ENCODE data around the gene PTPRM.

Gene PTPRM

DNA sequence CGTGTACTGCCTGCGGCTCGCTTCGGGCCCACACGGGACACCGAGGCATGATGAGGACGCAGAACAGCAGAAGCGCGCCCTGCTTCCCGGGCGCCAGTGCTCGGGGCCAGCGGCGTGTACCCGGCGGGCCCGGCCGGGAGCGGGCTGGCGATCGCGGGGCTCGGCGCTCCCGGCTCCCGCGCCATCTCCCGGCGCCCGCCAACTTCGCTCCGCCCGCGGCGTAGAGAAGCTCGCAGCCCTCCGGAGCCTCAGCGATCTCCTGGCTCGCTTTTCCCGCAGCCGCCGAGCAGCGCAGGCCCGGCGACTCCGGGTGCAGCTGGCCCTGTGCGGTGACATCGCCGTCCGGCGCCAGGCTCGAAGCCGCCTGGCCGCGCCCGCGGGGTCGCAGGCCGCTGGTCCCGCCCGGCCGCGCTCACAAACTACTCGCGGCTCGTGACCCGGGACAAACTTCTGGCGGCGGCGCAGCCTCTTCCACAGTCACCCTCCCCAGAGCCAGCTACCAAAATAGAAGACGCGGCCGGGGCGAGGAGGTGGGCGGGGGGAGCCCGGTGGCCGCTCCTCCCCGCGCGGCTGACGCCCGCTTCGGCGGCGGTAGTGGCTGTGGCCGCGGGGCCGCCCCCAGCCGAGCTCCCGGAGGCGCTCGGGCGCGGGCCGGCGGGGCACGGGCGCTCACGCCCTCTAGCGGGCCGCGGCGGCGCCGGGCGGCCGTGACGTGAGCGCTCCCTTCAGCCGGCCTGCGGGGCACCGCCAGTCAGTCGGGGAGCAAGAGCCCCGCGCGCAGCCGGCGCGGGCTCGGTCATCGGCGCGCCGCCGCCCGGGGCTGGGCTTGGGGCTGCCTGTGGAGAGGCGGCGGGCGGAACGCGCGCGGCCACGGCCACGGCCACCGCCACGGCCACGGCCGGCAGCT, at the start of gene PTPRM:
Gene PTPRM, plus strand, starts transcription at position 750 of the 907 bp plus-strand sequence. CDS start 503 bp downstream, outside the sequence.
- DNase-seq (ENCODE audit: low spot score) = peak; percentile 79

DNA sequence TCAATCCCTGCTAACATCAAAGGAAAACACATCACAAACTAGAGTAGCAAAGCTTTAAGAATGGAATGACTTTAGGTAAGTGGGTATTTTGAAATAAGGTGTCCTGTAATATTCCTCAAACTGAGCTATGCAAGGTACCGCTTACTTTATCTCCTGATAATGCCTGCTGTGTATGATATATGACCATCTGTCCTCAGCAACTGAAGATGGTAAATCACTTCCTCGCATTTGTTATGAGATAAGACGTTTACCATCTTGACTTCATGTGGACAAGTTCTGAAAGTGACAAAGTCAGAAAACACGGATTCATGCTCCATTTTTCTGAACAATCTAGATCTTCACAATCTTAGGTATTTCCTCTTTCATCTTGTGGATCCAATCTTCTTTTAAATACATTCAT, 49.3 kb upstream of the PTPRM start:
- no peak for DNase-seq (ENCODE audit: low spot score)

DNA sequence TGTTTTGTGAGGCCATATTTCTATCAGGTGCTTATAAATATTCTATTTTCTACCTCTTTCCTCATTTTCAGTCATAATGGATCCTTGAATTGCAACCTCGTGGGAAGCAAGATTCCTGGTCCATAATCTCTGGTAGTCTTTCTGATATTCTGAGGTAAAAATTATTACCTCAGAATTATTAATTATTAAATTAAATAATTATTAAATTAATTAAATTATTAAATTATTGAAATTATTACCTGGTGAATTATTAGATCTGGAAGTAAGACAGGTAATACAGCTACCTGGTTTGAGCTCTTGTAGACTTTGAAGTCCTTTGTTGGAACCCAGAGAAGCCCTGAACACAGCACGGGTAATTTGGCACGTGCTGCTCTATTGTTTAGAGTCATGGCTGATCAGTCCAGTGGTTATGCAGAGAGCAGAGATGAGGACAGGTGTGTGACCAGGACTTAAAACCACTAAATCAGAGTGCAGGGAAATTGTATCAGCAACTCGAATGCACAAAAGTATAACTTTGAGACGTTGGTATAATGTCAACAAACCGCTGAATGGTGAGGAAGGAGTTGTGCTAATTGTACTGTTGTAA, 46.8 kb upstream of the PTPRM start:
- no peak for DNase-seq (ENCODE audit: low spot score)

DNA sequence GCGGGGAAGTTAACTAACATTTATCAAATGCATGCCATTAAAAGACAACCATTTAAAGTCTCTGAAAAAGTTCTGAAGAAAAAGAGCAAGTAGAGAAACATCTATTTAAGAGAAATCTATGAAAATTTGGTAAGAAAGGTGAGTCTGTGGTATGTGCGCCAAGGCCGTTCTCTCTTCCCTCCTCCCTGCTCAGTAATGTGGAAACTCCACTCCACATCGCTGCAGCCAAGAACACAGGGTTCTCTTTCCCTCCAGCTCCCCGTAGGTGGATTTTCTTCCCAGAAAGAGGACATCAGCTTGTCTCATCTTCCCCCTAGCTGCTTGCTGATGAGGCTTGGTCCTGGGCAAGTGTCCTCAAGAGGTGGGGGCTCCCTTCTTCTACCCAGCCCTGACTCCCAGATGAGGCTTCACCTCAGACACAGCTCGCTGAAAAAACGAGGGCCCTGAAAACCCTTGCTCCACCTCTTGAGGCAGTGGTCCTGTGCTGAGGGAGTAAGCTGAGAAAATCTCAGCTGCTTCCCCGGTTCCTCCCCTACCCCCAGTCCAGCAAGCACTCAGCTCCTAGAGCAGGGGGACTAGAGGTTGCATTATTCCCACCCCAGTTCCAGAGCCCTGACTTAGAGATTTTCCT, 45.8 kb upstream of the PTPRM start:
- DNase-seq (ENCODE audit: low spot score) = no peak

DNA sequence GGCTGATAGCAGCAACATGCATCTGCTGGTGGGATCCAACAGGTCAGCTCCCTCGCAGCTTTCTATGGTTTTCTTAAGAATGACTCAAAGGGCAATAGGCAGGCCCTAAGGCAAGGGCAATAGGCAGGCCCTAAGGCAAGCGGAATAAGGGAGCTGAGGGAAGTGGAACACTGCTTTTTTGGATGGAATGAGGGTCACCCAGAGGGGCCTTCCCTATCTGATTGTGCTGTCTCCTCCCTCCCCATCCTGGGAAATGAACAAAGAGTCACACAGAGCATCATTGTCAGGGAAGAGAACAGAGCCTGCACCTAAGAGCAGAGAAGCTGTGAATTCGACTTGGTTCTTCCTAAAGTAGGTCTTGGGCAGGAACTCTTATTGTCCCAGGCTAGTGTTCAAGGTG, 43.3 kb upstream of the PTPRM start:
- DNase-seq (ENCODE audit: low spot score) = no peak

DNA sequence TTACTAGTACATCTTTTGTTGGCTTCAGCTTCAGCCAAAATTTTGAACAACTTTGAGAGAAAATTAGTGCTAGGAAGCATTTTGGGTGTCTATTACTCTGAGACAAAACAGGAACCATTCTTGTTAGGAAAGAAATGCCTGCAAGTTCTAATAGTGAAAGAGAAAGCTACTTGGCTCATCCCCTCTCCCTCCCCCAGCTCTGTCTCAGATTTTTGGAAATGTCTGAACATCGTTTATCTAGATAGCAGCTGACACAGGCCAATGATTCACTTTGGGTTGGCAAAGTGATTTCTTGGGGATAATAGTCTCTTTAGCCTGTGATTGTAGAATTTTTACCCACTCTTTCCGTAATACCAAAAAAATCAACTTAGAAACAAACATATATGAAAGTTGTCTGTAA, 42.3 kb upstream of the PTPRM start:
- no peak for DNase-seq (ENCODE audit: low spot score)

DNA sequence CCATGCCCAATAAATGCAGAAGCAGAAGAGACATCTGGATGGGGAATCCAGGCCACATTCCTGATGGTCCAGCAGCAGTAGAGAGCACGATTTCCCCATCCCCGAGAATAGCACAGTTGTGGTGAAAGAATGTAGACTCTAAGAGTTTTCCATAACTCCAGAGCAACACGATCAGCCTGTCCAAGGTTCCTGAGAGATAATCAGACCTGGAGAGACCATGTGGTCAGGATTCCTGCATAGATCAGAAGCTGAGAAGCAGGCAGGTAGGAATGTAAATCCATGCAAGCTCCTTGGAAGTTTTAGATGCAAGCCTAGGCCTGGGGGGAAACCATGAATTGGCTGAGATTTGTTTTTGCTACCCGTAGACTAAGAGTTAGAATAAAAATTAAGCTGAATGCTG, 34.2 kb upstream of the PTPRM start:
- DNase-seq (ENCODE audit: low spot score) = no peak

DNA sequence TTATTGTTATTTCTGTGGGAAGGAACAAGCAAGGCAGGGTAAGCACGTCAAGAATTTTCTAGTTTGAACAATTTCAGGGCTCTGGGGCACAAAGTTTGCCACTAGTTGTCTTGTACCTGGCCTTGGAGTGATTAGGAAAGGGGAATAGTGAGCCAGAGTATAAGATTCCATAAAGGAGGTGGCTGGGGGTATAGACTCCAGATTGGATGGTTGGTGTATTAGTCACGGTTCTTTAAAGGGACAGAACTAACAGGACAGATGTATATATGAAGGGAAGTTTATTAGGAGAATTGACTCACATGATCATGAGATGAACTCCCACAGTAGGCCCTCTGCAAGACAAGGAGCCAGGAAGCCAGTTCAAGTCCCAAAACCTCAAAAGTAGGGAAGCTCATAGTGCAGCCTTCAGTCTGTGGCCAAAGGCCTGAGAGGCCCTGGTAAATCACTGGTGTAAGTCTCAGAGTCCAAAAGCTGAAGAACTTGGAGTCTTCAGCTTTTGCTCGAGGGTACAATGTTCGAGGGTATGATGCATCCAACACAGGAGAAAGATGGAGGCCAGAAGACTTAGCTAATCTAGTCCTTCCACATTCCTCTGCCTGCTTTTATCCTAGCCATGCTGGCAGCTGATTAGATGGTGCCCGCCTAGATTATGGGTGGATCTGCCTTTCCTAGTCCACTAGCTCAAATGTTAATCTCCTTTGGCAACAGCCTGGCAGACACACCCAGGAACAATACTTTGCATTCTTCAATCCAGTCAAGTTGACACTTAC, 31.5 kb upstream of the PTPRM start:
- DNase-seq (ENCODE audit: low spot score) = no peak

DNA sequence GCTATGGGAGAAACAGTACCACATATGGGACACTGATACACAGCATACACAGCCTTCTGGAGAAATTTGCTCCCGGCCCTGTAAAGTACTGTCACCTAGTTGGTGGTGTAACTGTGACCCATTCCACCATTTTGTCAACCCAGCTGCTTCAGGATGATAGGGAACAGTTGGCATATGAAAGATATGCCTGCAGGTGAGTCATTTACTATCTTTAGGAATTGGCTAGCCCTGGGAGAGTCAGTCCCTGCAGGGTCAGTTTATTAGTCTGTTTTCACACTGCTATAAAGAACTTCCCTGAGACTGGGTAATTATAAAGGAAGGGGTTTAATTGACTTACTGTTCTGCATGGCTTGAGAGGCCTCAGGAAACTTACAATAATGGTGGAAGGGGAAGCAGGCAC, 30.0 kb upstream of the PTPRM start:
- no peak for DNase-seq (ENCODE audit: low spot score)

DNA sequence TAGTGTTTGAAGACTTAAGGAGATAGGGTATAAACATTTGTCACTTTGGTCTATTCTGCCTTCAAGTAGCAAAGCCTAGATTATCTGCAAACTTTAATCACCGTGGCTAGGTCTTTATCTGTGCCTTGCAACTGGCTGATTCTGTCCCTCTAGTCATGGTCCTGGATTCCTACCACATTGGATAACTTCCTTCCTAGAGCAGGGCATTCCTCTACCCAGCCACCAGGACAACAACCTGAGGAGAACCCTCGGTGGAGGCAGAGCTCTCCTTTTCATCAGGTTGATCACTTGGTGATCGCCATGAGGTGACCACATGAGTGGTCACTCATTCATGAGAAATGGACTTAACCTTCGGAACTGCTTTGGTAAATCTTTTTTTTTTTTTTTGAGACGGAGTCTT, 25.3 kb upstream of the PTPRM start:
- no peak for DNase-seq (ENCODE audit: low spot score)

DNA sequence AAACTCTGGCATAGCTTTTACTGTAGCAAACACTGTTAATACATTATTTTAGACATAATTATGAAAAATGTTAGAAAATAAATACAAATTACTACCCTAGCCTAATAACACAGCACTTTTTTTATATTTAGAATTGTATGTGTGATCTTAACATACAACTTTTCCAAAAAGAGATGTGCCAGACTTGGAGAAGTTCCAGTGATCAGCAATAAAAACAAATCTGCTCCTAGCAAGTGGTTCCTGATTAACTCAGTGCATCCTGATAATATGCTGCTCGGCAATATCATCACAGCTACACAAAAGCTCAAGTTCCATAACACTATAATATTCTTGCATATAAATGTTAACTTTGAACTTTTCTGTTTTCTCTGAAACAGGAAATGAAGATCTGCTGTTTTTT, 22.4 kb upstream of the PTPRM start:
- DNase-seq (ENCODE audit: low spot score) = no peak

DNA sequence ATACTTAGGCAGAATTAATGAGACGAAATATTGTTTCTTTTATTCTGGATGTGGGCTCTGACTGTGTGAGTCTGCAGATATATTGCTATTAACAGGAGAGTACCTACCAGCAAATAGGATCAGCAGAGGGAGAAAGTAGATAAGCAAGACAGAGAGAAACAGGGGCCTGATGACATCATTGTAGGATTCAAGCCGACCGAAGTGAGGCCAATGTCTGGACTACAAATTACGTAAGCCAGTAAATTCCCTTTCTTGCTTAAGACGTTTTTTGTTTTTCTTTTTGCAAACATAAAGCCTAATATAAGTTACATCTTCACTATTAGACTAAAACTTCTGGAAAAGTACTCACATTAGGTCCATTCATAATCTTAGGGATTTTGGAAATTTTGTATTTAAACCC, 21.4 kb upstream of the PTPRM start:
- no peak for DNase-seq (ENCODE audit: low spot score)

DNA sequence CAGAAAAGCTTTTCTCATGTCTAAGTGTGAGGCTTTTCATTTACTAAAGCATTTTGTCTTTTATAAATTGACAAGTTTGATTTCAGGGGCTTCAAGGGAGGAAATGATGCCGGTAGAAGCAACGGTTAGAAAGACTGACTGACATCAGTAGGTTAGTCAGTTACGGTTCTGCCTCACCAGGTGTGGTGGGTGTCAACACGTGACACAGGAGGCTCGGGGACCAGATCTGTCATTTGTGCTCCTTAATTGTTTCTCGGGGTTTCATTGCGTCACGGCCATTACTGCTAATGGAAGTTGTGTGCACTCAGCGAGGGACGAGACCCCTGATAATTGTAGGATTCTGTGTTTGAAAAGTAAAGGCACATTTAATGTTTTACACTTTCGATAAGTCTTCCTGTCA, 18.9 kb upstream of the PTPRM start:
- no peak for DNase-seq (ENCODE audit: low spot score)

DNA sequence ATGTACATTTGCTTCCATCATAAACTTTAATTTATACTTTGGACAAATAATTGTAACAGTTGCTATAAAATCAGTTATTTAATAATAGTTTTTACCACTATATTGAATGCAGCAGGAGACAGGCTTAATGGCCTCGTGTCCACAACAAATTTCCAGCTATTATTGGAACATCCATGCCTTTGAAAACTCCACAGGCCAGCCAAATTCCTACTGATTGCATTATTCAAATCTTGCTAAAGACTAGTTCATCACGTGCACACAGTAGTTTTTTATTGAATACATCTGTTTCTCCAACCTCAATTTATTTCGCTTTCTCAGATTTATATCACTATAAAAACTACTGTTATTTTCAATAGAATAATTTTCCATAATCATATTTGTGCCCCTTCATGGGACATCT, 18.4 kb upstream of the PTPRM start:
- DNase-seq (ENCODE audit: low spot score) = no peak

DNA sequence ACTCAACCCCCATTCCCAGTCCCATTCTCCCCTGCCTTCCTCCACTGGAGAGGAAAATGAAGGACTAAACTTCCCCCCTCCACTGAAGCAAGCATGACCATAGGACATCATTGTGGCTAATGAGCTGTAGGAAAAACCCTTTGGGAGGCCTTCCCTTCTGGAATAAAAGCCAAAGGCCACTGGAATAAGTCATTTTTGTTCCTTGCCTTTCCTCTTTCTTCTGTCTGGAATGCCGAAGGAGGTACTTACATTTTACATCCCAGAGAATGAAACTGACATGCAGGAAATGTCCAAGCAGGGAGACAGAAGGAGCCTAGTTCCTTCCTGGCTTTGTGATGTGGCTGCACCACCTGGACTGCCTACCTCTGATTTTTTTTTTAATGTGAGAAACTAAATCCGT, 9.1 kb upstream of the PTPRM start:
- DNase-seq (ENCODE audit: low spot score) = no peak

DNA sequence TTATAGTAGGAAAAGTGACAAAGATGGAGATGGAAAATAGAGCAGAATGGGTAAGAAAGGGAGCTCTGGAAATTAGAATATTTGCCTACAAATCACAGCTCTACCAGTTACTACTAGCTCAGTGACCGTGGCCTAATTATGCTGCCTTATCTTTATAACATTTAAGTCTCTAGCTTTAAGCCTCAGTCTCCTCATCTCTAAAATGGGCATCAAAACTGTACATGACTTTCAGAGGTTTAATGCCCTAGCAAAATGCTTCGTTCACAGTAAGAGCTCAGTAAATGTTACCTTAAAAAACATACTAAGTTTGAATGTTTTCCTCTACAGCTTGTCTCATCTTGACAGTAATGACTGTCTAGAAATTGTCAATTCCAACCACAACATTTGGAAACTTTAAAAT, 8.3 kb upstream of the PTPRM start:
- DNase-seq (ENCODE audit: low spot score) = no peak

DNA sequence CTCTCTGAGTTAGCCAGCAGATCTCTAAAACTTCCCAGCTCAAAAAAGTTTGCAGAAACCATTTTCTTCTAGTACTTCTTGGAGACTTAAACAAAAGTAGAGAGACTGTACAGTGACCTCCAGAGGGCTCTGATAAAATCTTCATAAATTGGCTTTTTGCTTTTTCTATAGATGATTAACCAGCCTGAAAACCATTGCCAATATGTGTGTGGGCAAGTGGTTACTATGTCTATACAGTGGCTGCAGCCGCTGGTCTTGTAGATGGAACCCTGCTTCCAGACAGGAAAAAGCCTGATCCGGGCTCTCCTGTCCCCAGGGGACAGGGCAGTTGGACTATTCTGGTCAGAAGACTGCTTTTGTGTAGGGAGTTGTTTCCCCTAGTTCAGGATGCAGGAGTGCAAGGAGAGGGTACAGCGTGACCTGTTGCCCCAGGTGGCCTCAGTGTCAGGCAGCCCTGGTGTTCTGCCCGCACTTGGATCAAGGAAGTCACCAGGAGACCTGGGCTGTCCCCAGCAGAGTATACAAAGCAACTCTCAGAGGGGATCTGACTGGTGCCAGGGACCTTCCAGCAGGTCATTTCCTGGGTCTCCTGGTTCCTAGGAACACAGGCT, 7.3 kb upstream of the PTPRM start:
- no peak for DNase-seq (ENCODE audit: low spot score)

DNA sequence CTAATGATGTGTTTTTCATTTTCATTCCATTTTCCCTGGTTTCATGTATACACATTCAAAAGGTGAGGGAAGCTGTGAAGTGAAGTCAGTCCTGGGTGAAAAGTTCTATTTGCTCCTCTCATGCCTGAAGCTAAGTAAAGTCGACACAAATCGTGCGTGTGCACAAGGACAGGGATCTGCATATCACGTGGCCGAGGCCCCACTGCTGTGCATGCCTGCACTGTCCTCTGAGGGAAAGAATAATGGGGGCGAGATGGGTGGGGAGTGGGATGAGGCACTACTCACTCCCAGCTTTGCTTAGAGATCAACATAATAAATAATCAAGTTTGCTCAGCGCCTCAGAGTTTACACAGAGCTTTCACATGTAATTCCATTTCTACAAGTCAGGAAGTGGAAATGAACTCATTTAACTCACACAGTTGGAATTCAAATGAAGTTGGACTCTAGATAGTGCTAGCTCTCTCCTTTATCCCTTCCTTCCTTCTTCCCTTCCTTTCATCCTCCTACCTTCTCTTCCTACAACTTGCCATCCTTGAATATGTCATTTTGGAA, 5.1 kb upstream of the PTPRM start:
- no peak for DNase-seq (ENCODE audit: low spot score)

DNA sequence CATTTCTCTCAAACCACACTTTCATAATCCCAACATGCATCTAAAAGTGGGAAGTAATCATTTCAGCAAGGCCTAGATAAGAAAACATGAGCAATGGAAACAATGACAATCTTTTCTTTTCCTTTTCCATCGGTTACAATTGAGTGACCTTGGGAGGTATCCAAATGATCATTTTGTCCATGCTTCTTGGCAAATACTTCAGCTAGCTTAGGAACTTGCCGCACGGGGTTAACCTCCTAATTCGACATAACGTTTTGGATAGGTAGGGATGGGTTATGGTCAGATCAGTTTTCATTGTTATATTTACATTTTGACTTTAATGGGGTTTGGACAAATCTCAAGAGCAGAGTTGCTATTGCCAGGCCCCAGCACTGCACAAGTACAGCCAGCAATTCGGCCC, 4.6 kb upstream of the PTPRM start:
- no peak for DNase-seq (ENCODE audit: low spot score)

DNA sequence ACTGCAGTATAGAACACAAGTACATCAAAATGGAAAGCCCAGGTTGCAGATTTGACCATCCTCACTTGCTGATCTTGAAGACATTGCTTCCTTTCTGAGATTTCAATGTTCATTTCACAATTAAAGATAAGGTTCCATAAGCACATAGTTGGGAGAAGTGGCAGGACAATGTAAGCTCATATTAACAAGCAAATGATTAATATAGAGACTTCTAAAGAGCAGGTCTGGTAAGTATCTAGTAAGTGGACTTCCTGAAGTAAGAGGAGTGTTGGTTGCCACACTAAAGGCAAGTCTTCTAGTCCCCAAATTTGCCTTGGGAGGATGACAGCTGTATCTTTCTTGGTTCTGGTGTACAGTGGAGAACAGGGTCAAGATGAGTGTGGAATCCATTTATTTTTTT, 1.4 kb upstream of the PTPRM start:
- no peak for DNase-seq (ENCODE audit: low spot score)

DNA sequence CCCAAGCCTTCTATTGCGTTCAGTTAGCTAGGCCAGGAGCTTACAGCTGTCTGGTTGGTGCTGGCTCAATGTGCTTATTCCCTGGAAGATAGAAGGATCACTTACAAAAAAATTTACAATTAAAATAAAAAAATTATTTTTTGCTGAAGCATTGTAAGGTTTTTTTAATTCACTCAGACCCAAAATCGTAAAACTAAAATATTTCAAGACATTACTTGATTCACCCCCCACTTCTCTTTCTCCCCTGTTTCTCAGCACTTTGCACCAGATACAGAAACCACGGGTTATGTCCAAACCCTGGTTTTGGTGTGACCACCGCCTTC, 911 bp upstream of the PTPRM start:
- DNase-seq (ENCODE audit: low spot score) = no peak

Measured in HuH-7.5 (cell line).